GM18517 (cell line): ENCODE measurements around the gene BCL7B.
"Not testable (repeated sequence)": the region's sequence is repeated elsewhere in the genome, so short reads cannot be mapped to it uniquely, and the experiment has no call there.

ENCODE experiments used
- ATAC-seq: cut with Tn5 transposase; IDR thresholded peaks from one replicate; pipeline ENCODE4 v1.9.1; 2021; ENCODE audit warnings: mild to moderate bottlenecking, moderate library complexity; ENCODE audit not compliant: unreplicated experiment

Gene BCL7B

DNA sequence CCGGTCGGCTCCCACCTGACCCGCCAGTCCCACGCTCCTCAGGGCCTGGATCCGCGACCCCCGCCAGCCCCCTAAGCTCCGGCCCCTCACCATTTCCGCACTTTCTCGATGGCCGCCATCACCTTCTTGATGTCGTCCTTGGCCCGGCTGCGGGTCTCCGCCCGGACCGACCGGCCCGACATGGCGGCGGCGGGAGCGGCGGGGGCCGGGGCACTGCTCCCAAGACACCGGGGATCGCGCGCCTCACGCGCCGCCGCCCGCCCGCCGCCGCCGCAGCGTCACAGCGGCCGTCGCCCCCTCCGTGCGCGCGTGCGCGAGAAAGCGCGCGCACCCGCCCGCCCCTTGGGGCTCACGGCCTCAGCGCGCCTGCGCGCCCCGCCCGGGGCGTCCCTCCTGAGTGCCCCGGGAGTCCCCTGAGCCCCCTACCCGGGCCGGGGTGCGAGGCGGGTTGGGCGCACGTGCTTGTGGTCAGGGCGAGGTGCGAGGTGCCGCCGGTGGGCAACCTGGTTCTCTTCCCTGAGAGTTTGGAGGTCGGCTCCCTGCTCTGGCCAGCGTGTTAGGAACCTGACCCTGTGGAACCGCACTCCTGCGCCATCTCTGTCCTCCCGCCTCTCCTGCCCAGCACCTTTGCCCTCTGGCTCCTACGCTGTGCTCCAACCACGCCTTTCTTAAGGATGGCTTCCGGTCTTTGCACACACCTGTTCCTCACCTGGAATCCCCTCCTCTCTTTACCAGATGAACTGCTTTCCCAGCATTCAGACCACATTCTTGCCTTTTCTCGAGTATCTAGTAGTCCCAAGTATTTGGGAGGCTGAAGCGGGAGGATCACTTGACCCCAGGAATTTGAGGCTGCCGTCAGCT, at the start of gene BCL7B:
TSS of gene BCL7B (minus strand) at position 294 of the 861 bp plus-strand sequence. CDS start at position 182, 112 bp downstream.
- peak; percentile 19 for ATAC-seq

DNA sequence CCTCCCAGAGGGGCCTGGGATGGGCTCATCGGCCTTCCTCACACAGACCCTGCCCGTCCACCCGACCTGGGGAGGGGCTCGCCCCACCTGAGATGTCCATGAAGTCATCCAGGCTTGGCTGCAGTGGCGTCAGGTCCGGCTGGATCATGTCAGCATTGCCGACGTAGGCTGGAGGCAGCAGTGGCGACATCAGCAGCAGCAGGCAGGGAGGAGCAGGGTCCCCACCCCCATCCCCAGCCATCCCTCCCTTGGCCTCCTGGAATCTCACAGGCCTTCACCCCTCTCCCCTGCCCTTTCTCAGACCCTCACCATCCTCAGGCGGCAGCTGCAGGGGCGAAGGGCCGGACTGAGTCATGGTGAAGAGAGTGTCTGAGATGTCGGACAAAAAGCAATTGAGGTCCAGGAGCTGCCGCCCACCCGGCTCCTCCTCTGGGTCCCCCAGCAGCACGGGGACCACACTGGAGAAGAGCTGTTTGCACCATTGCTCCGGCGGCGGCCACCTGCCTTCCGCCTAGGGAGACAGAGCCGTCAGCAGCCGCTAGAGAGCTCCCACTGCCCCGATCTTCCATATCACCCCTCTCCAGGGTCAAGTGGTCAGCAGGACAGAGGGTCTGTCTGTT, 48.2 kb upstream of the BCL7B start:
- ATAC-seq, result no peak

DNA sequence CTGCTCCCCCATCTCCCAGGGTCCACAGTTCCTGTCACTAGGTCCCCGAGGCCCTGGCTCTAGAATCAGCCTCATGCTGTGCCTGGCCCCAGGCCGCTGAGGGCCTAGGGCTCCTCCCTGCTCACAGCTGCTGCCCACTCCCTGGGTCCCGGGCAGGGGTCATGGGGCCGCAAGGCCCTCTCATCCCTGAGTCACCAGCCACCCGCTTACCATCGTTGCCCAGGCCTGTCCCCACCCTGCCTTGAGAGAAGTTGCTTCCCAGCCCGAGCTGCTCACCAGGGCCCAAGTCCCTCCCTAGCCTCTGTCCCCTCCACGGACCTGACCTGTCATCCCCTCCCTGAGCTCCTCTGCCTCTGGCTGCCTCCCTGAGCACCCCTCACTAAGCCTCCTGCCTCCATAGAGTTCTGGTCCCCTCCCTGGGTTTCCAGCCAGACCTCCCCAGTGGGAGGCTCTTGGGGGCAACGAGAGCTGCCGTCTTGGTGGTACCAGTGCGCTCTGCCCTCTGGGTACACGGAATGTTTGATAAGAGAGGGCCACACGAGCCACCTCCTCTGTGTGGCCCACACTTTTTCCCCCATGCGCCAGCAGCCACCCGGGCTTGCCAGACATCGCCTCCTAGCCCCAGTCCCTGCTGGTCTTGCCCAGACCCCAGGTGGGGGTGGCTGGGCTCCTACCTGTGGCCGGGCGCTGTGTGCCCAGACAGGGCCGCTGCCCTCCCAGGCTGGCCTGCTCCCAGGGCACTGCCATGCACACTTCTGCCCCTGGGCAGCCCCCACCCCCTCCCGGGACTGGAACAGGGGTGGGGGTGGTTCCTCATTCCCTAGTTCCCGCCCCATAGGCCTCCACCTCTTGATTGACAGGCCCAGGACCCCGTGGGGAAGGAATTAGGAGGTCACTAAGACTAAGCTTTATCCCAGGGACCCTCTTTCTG, 45.5 kb upstream of the BCL7B start:
- no peak for ATAC-seq

DNA sequence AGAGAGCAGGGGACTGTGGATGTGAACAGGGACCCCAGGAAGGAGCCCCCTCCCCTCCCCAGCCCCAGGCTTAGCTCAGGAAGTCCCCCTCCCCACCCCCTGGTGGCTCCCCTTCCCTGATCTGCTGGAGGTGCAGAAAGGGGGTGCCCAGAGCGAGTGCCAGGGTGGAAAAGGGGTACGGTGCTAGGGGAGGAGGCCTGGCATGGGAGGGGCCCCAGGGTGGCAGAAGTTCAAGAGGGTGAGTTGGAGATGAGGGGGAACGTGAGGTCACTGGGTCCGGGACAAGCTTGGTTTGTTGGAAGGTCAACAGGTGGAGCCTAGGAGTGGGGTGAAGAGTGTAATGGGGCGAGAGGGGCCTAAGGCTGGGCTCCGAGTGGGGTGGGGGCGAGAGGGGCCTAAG, 42.4 kb upstream of the BCL7B start:
- ATAC-seq, result no peak

DNA sequence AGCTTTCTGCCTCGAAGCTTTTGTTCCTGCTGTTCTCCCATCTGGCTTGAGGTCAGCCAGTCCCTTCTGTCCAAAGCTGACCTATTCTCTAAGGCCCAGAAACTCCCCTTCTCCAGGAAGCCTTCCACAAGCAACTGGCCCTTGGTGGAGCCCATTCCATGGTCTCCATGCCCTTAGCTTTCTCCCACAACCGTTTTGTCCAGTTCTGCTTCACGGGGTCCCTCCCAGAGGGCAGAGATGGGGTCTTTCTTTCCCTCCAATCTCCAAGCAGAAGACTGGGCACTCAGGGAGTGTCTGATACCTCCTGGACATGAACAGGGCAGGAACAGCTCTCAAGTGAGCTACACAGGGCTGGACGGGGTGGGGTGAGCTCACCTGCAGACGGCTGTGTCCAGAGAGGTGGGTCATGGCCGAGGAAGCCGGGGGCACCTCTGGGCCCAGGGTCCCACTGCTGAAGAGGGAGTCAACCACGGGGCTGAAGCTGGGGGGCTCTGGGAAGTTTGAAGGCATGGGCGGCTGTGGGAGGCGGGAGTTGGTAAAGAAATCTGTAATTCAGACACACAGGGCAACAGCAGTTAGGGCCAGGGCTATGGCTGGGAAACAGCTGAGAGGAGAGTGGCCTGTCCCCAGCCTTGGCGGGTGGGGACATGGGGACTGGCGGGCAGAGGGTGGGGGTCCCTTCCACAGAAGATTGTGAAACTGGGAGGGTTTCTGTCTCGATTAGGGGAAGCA, 41.8 kb upstream of the BCL7B start:
- ATAC-seq, result no peak

DNA sequence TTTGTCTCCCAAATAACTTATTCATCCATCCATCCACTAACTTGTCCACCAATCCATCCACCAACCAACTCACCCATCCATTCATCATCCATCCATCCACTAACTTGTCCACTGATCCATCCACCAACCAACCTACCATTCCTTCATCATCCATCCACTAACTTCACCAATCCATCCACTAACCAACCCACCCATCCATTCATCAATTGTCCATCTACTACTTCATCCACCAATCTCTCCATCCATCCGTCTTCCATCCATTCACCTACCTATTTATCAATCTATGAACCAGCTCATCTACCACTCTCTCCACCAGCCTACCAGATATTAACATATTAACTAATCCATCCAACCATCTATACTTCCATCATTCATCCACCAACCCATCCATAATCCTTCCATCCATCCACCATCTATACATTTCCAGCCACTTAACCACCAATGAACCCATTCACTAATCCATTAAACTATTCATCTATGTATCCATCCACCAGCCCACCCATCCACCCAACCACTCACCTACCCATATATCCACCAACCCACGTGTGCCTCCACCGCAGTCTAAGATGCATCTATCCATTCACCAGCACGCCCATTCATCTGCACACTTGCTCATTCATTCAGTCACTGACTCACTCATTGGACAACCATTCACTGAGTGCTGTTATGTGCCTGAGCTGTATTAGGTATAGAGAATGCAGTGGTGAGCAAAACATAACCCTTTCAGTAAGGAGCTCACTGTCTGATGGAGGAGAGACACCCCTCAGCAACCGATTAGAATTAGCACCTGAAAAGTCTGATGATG, 40.7 kb upstream of the BCL7B start:
- no peak for ATAC-seq

DNA sequence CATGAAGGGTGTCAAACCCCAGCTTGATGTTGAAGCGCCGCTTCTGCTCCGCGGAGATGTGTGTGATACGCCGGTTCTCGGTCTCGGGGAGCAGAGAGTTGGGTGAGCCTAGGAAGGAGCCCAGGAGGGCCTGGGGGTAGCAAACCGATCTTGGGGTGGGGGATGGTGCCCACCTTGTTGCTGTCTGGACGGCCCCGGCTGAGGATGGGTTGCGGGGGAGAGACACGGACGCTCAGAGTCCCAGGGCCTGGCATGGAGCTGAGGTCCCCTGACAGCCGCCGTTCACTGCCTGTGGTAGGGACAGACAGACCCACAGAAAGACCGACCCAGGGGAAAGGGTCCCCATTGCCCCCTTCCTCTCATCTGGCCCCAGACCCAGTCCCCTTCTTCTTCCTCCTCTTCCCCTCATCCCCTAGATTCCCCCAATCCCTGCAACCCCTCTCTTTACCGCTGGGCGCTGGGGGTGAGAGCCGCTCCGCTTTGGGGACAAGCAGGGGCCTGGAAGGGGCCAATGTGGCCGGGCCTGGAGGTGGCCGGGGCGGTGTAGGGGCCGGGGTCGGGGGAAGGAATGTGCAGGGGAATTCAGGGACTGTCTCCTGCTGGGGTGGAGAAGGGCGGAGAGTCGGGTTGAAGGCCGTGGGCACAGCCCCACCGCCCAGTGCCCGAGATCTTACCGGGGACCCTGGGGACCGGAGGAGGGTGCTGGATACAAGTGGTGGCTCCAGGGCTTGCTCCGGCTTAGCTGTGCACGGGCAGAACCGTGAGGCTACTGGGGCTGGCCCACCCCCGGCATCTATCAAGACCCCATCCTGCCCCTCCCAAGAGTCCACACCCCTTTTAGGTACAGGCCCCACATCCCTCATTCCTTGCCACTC, 38.9 kb upstream of the BCL7B start:
- no peak for ATAC-seq

DNA sequence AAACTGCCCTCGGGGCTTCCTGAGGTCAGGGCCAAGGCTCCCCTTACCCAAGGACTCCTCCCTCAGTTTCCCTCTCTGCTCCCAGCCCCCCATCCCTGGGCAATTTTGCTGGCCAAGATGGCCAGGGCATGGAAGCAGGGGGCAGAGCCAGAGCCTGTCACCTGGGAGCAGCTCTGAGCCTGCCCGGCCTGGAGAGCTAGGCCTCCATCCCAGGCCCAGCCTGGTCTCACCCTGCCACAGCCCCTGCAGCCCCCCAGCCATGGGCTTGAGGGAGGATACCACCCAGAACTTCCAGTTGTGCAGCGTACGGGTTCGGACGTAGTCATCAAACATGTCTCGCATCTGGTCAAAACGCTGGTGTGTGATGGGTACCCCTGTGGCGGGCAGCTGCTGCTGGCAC, 37.9 kb upstream of the BCL7B start:
- ATAC-seq, result no peak

DNA sequence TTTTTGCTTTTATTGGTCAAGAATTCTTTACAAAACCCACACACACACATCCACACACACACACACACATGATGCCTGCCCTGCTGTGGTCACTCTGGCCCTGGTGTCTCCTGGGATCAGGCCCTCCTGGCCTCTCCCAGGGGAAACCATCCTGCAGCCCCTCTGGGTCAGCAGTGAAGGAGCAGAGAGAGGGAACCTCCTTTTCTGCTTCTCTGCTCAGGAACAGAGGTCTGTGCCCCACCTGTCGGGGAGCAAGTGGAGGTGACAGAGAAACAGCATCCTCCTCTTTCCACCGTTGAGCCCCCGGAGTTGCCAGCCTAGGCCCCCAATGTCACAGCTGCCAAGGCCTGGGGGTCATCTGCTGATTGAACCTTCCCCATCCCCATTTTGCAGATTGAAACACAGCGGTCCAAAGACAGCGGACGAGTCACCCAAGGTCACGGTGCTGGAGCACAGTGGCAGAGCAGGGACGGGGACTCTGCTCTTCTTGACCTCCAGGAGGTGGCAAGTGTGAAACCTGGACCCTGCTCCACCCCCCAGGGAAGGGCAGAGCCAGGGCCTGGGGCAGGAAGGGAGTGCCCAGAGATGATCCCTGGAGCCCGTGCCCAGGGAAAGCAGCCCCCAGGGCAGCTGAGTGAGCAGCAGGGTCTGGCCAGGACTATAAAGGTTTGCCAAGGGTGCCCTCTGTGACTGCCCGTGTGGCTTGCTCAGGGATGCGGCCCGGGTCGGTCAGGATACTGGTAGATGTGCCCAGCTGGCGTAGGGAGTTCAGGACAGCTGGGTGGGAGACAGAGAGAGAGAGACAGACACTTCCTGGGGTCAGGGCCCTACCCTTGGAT, 35.9 kb upstream of the BCL7B start:
- ATAC-seq, result no peak

DNA sequence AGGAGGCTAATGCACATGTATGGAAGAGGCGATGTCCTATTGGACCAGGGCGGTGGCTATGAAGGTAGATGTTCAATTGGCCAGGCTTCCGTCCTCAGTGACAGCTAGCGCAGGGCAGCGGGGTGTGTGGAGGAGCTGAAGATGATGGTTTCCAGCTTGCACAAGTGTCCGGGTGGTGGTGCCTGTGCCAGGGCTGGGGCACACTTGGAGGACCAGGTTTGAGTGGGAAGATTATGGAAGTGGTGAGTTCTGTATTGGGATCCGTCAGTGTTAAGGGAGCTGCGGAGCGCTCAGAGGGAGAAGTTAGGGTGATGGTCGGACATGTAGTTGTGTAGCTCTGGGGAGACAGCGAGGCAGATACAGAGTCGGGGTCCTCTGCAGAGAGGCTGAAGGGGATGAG, 29.4 kb upstream of the BCL7B start:
- ATAC-seq, result no peak

DNA sequence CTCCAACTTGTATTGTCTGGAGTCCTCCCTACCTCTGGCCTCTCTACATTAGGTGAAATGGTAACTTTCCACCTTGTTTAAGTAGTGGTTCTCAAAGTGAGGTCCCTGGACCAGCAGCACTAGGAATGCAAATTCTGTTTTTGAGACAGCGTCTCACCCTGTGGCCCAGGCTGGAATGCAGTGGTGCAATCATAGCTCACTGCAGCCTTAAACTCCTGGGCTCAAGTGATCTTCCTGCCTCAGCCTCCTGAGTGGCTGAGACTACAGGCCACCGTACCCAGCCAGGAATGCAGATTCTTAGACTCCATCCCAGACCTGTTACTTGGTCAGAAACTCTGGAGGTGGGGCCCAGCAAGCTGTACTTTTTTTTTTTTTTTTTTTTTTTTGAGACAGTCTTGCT, 27.7 kb upstream of the BCL7B start:
- no peak for ATAC-seq

DNA sequence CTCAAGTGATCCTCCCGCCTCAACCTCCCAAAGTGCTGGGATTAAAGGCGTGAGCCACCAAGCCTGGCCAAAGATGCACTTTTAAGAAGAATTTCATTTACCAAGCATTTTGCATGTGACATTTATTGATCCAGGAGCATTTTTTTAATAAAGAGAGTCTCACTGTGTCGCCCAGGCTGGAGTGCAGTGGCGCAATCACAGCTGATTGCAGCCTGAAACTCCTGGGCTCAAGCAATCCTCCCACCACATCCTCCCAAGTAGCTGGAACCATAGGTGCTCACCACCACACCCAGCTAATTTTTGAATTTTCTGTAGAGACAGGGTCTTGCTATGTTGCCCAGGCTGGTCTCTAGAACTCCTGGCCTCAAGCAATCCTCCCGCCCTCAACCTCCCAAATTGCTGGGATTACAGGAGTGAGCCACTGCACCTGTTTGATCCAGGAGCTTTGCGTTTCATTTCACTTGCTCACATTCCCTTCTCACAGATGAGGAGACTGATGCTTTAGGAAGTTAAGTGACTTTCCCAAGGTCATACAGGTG, 25.2 kb upstream of the BCL7B start:
- ATAC-seq, result no peak

DNA sequence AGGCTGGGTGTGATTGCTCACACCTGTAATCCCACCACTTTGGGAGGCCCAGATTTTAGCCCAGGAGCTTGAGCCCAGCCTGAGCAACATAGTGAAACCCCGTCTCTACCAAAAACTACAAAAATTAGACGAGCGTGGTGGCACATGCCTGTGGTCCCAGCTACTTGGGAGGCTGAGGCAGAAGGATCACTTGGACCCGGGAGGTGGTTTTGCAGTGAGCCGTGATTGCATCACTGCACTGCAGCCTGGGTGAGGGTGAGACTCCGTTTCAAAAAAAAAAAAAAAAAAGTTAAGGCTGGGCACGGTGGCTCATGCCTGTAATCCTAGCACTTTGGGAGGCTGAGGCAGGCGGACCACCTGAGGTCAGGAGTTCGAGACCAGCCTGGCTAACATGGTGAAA, 23.5 kb upstream of the BCL7B start:
- not testable (repeated sequence) for ATAC-seq

DNA sequence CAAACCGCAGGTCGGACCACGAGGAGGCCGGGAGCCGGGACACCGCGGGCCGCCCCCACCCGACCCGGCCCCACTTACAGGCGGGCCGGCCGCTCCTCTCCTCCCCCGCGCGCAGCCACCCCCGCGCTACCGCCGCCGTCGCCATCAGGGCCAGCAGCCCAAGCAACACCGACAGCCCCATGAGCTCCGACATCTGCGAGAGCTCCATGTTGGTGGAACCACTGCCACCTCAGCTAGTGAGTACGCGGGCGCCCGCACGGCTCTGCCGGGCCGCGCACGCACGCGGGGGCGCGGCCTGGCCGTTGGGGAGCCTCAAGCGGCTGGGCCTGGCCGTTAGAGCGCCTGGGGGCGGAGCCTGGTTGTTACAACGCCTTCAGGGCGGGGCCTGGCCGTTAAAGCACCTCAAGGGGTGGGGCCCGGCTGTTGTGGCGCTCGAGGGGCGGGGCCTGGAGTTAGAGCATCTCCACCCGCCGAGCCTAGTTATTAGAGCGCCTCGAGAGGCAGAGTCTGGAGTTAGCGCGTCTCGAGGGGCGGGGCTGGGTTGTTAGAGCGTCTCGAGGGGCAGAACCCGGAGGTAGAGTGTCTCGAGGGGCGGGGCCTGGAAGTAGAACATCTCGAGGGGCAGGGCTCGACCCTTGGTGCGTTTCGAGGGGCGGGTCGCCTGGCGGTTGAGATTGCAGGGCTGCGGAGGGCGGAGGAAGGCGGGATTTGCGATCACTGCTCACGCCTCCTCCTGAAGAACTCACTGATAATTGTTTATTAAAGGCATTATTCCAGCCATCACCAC, 21.0 kb upstream of the BCL7B start, which contains the start of gene TBL2:
TSS of gene TBL2 (minus strand) at position 238 of the 787 bp plus-strand sequence. CDS start at position 208, 30 bp downstream.
- ATAC-seq, result peak; percentile 70

DNA sequence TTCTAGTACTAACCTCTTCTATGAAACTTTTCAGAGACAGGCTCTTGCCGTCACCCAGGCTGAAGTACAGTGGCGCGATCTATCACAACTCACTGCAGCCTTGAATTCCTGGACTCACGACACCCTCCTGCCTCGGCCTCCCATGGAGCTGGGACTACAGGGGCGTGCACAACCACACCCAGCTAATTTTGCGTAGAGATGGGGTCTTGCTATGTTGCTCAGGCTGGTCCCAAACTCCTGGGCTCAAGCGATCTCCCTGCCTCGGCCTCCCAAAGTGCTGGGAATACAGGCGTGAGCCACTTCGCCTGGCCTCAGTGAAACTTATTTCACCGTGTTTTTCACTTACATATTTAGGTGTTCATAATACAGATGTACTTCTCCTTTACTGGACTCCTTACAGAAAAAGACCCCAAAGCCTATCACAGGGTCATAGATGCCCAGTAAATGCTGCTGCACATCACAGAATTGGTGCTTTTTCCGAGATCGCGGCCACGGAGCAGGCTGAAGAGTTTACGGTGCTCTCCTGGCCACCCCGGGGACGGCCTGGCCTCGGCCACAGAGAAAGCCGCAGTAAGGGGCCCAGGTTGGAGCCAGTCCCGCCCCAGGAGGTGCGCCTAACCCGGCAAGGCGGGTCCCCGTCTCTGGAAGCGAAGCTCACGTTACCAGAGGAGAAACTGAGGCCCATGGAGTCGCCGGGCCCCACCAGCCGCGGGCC, 20.3 kb upstream of the BCL7B start:
- peak; percentile 15 for ATAC-seq

DNA sequence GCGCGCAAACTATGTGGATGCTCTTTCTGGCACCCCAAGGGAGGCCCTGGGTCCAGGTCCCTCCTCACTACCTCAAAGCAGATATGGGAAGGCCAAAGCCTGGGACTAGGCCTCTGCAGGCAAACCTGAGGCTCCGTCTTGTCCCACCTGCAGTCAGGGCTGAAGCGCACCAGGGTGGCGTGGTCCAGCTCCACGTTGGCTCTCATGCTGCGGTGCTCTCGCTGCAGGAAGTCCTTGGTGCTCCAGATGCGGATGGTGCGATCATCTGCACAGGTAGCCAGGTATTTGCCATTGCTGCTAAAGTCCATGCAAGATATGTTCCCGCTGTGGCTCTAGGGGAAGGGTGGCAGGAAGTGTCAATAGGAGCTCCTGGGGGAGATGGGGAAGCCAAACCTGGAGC, 16.3 kb upstream of the BCL7B start:
- no peak for ATAC-seq
